C4-2B (cell line): ENCODE results near the gene STAB2.

Experiments used
- H3K27ac ChIP-seq: fragments of 450-650 bp; 2 replicates; pipeline ENCODE4 v1.5.1; 2017
- CTCF ChIP-seq: fragments of 450-650 bp; conservative IDR thresholded peaks from 2 replicates; pipeline ENCODE4 v1.5.1; 2017; ENCODE audit warnings: mild to moderate bottlenecking
- ZFX ChIP-seq: fragments of 450-650 bp; IDR thresholded peaks from 2 replicates; pipeline ENCODE4 v1.6.1; 2017

Gene STAB2

DNA sequence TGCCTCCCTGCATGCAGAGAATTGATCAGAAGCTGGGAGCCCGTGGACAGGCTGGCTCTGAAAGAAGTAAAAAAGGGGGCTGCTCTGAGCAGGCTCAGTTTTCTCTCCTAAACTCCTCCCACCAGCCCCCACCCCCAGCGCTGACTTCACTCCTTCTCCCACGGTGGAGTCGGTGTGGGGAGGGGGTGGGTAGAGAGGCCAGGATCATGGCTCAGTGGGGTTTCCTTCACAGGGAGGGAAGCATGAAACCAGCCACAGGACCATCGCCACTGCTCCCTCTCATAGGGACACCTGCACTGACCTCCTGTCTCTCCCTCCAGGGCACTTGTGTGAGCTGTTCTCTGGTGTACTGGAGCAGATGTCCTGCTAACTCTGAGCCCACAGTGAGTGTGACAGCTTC is 78.9 kb downstream of the STAB2 start:
- TF ChIP-seq ZFX (no peak), CTCF (no peak)
- H3K27ac ChIP-seq, result no peak overlapping the region

DNA sequence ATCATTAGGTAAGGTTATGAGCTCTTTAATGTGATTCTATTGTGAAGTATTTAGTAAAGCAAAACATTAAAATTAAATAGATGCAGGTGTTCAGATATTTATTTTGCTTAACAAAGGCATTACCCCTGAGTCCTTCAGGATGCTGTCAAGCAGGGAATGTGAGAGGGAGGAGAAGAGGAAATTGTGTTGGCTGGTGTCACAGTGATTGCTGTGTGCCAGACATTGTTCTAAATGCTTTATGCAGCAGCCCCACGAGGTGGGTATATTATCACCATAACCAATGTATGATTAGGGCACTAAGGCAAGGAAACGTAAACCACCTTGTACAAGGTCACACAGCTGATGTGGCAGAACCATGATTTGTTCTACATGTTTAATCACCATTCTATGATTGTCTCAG is 80.1 kb downstream of the STAB2 start:
- no peak overlapping the region for H3K27ac ChIP-seq
- TF ChIP-seq CTCF, result no peak

DNA sequence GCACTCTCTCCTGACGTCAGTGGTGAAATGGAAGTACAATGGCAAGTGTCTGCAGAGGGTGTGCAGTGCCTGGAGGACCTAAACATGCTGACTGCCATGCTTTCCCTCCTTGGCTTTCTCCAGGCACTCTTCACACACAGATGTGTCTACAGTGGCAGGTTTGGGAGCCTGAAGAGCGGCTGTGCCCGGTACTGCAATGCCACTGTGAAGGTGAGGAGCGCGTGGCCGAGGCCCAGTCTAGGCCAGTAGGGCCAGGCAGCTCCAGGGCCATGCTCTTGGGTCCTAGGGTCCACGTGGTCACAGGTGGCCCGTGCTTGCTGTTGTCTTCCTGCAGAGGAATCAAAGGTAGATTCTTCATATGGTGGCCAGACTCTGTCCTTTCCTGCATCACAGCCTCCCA is 81.4 kb downstream of the STAB2 start:
- no peak for TF ChIP-seq ZFX
- no peak for TF ChIP-seq CTCF
- no peak overlapping the region for H3K27ac ChIP-seq

- H3K27ac ChIP-seq, result no peak overlapping the region
- TF ChIP-seq ZFX (no peak), CTCF (no peak)
Measured at GRCh38 chr12:103671367-103671766, 84.3 kb downstream of the STAB2 start.

DNA sequence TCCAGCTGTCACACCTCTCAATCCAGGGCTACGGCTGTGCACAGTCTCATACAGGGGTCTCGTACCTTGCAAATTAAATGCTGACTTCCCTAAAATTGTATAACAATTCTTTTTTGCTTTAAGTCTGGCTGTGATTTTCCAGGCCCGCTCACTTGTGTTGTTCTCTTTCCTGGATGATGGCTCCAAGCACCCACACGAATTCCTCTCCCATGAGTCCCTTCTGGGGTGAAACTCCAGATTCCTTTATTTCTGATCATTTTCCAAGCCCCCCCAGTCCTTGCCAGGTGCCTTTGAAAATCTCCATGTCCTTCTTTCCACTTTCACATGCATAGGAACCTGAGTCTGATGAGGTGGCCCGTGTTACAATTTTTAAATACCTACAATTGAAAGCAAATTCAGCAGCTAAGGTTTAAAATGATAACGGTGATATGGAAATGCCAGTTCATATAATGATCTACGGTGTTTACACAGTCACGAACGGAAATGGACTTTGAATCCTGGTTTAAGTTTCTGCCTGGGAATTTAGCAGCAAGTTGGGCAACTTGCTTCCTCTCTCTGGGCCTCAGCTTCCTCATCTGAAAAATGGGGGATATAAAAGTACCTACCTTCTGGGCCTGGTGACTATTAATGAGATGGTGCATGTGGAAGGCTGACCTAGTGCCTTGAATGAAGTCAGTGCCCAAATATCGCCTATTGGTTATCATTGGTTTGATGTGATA is 85.5 kb downstream of the STAB2 start:
- peak overlapping the region; percentile 42; the same call in 1 of the 2 replicates for H3K27ac ChIP-seq
- TF ChIP-seq ZFX (no peak), CTCF (no peak)

DNA sequence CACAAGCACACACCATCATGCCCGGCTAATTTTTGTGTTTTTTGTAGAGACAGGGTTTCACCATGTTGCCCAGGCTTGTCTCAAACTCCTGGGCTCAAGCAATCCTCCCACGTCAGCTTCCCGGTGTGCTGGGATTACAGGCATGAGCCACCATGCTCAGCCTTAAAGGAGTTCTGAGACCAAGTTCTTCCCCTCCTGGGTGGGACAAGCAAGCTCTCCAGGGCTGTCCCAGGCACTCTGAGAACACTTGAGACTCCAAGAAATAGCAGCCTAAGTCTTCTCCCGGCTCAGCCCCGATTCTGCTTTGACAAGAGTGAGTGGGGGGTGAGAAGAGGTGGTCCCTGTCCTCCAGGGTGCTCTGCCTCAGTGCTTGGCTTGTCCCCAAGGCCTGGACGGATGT is 86.4 kb downstream of the STAB2 start:
- H3K27ac ChIP-seq, result peak overlapping the region; percentile 42
- no peak for TF ChIP-seq ZFX
- no peak for TF ChIP-seq CTCF

DNA sequence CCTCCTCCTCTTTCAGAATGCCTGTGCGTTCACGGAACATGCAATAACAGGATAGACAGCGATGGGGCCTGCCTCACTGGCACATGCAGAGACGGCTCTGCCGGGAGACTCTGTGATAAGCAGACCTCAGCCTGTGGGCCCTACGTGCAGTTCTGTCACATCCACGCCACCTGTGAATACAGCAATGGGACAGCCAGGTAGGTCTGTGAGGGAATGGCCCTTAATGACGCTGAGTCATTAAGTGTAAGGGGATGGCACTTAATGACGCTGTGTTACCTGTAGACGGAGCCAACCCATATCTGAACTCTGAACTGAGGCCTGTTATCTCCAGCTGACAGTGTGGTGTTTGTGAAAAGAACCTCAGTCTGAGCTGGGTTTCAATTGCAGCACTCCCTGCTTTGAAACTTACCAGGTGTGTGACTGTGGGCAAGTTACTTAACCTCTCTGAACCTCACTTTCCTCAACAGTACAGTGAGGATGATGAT is 86.9 kb downstream of the STAB2 start:
- no peak for TF ChIP-seq CTCF
- TF ChIP-seq ZFX, result no peak
- H3K27ac ChIP-seq, result peak overlapping the region; percentile 42; the same call in 1 of the 2 replicates
